Right renal cortex interstitium (tissue), 3 donors: ENCODE results near the gene LRRC75A. TPM values are rescaled to one million over a fixed set of nuclear protein-coding genes. Genes with fewer than 3 reads are reported as not detected.

Experiments
- DNase-seq, 3 donors: peaks; one replicate each; pipeline ENCODE4 v3.0.0-alpha.2; 2013; ENCODE audit warnings: low read depth in 3 of 3, low spot score in 2 of 3
- polyA plus RNA-seq, 3 donors: library from polyadenylated mRNA; unstranded; fragments of 120-200 nt; gene quantifications; one replicate each; pipeline ENCODE4 v1.2.1, GENCODE V29; 2013; ENCODE audit not compliant: insufficient read length in 3 of 3

The LRRC75A gene
- polyA plus RNA-seq, 3 donors = 4.2 to 4.7 (median 4.6) TPM

- no peak for DNase-seq
Measured at GRCh38 chr17:16473044-16474011, 18.7 kb downstream of the LRRC75A start.

DNA sequence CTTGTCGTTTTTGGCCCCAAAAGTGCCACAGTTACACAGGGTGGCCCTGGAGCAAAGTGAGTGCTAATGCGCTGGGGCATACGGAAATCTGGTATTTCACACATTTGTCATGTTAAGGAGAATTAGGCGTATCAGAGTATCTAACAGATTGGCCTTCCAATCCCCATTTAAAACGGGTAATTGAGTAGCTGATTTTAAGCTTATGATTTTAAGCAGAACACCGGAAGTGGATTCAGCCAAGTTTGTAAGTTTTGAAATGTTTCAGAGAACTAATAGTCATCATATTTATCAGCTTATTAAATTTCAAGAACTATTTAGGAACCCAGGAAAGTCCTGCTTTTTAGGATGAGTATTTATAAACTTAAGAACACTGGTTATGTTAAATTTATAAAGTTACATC, 19.5 kb downstream of the LRRC75A start:
- no peak for DNase-seq

GRCh38 chr17:16471295-16471694, 20.7 kb downstream of the LRRC75A start:
- no peak for DNase-seq

DNA sequence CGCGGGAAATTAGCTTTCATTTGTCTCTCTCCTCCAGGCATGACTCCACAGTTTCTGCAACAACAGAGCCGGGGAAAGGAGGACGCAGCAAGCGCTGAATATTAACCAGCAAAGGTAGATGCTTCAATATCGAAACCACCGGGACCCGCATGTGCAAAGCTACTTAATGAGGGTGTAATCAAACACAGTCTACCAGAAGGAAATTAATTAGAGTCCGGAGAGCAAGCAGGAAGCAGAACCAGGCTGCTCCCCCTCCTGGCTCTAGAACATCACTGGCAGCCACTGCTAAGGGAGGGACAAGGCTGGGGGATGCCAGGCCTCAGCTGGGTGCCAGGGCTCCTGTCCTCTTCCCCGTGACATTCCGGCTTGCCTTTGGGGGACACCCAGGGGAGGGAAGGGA, 21.7 kb downstream of the LRRC75A start:
- DNase-seq = no peak

DNA sequence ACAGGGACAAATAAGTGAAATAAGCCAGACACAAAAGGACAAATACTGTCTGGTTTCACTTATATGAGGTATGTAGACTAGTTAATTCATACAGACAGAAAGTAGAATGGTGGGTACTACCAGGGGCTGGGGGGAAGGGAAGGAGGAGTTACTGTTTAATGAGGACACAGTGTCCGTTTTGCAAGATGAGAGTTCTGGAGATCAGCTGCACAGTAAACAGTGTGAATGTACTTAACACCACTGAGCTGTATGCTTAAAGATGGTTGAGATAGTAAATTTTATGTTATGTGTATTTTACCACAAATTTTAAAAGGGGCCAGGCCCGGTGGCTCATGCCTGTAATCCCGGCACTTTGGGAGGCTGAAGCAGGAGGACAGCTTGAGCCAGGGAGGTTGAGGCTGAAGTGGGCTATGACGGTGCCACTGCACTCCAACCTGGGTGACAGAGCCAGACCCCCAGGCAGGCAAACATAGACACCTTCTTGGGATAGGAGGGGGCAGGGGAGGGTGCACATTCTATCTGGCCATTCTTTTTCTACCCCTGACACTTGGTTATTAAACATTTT, 23.5 kb downstream of the LRRC75A start:
- DNase-seq = no peak

DNA sequence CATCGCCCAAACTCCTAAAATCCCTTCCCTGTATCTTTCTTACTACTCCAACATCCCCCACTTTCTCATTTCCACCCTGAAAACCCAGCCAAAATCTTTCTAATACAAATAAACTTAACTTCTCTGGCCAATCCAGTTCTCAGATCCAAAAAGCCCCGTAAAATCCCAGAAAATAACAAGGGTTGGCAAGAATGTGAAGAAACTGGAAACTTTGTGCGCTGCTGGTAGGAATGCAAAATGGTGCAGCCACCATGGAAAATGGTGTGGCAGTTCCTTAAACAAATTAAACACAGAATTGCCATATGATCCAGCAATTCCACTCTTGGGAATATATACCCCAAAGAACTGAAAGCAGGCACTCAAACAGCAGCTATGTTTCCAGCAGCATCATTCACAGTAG, 24.1 kb downstream of the LRRC75A start:
- no peak for DNase-seq

DNA sequence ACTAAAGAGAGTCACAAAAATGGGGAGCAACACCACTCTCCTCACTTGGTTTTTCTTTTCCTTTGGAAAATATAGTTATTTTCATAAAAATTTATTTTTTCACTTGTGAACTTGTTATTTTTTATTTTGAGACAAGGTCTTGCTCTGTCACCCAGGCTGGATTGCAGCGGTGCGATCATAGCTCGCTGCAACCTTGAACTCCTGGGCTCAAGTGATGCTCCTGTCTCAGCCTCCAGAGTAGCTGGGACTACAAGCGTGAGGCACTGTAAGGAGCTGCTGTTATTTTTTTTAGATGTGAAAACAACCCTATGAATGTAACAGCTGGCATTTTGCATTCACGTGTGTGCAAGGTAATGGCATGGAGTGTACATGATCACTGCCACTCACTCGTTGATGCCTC, 24.9 kb downstream of the LRRC75A start:
- no peak for DNase-seq

- no peak for DNase-seq
Measured at GRCh38 chr17:16466407-16466806, 25.6 kb downstream of the LRRC75A start.

GRCh38 chr17:16465861-16466338, 26.1 kb downstream of the LRRC75A start:
- DNase-seq = no peak

DNA sequence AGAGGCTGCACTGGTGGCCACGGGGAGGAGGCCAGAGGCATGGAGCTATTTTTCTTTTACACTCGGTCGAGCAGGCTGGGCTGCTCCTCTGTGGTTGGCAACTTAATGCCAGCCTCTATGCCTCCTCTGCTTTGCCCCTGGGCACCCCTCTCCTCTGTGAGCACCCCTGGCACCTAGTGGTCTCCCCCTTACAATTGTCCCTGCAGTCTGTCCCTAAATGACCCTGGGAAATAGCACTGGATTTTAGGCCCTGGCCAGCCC, 27.0 kb downstream of the LRRC75A start:
- DNase-seq = no peak

DNA sequence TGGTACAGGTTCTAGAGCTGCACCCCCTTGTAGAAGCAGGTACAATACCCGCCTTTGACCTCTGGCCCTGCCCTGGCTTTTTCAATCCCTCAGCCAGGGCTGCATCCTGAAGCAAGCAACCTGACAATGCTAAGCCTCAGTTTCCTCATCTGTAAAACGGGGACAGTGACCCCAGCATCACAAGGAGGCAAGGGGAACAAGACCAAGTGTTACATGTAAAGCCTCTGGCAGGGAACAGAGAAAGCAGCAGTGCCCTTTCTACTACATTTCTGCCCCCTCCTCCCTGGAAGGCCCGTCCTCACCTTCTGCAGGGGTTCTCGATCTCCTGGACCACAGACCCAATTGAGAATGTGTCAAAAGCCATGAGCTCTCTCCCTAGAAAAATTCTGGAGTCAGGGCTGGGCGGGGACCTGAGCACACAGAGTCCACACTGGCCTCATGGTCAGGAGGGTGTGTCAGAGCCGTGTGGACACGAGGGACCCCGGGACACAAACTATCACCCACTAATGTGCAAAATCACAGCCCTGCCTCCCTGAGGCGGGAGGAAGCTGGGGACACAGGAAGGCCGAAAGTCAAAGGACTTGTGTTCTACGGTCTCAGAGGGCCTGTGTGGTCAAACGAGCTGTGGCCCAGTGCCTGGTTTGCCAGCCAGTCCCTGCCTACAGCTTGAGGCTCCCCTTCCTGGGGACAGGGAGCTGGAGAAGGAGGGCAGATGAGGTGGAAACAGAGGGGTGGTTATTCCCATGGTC, 27.5 kb downstream of the LRRC75A start:
- no peak for DNase-seq

GRCh38 chr17:16463358-16464302, 28.4 kb downstream of the LRRC75A start:
- no peak for DNase-seq

DNA sequence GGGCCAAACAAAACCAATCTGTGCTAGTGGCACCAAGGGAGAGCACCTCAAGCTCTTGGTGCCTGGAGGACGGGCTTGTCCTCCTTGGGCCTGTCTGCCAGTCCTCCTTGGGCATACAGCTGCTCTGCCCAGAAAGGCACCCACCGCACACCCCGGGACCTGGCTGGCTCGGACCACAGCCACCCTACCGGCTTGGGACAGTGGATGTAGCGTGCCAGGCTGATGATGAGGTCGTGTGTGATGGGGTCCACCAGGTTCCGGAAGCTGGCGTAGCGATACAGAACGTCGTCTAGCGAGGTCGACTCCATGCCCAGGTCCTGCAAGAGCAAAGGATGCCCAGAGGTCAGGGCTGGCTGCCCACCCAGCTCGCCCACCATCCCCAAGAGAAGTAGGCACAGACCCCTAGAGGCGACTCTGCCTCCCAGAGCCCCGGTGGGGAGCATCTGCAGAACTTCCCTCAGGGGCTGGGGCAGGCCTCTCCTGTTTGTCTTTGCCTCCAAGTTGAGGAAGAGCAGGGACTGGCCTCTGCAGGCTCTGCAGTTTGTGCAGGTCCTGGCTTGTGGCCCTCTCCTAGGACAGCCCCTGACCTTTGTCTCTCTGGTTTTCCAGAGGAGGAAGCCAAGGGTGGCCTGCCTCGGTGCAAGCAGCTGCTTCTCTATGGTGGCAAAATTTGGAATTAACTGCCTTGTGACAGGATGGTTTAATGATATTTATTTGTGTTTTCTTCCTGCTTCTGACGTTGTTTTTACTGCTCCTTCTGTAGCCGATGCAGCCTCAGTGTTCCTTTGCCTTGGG, 29.7 kb downstream of the LRRC75A start:
- DNase-seq = no peak

- no peak for DNase-seq
Measured at GRCh38 chr17:16461606-16461866, 30.5 kb downstream of the LRRC75A start.

GRCh38 chr17:16460796-16461605, 31.0 kb downstream of the LRRC75A start:
- no peak for DNase-seq

DNA sequence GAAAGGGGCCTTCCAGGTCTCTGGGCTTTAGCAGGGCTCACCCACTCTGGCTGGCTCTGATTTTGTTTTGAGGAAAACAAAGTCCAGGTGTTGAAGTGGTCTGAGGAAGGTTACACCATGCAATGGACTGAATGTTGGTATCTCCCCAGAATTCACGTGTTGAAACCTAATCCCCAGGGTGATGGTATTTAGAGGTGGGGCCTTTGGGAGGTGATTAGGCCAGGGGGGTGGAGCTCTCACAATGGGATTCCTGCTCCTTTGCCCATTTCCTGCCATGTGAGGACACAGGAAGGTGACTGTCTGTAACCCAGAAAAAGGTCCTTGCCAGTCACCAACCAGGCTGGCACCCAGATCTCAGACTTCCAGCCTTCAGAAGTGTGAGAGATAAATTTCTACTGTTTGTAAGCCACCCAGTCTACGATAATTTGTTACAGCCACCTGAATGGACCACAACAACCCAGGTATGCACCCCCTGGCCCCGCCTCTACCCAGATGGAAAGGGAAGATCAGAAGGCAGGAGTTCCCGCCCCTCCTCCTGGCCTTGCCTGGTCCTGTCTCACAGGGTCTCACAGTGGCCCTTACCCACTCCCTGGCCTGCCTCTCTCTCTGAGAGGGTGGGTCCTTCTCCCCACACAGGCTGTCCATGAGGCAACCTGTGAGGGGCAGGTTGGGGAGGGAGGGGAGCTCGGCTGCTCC, 32.0 kb downstream of the LRRC75A start:
- no peak for DNase-seq

DNA sequence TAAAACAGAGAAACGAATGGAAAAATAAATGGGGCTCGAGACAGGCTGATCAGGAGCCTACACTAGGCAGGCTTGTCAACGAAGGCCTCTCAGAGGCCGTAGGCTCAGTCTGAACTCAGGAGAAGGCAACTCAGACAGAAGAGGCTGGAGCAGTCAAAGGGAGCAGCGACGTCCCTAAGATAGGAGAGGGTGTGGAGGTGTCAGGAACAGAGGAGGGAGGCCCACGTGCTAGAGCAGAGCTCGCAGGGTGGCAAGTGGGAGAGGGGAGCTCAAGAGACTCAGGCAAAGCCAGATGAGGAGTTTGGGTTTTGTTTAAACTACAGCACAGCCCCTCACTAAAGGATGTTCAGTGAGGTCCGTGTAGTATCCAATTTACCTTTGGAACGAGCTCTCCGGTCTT, 32.7 kb downstream of the LRRC75A start:
- DNase-seq = no peak

DNA sequence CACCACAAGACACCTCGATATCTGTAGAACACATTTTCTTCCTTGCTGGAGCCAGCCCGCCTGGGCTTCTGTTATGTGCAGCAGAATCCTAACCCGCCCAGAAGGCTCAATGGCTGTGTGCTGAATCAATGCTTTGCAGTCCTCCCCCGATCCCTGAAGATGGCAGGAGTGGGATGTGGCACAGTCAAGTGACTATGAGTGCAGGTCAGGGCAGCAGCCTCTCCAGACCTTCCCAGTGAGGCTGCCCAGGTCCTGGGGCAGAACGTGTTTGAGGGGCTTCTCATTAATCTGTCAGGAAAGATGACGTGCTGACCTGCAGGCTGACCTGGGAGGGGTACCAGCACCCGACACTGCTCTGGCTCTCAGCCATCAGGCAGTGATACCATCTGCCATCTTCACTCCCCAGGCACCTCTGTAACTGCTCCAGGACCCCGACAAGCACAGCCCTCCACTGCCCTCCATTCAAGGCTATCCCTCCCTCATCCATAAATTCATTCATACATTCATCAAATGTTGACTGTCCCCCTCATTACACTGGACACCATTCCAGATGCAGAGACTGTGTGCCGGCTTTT, 35.2 kb downstream of the LRRC75A start:
- no peak for DNase-seq
